GM12878 (cell line): Measurements from ENCODE around the gene ENPP1. TPM values are rescaled to one million over a fixed set of nuclear protein-coding genes. Genes with fewer than 3 reads are reported as not detected.

Experiments used
- ATAC-seq: fragments of 200-7000 bp; cut with Tn5 transposase; 3 replicates; pipeline ENCODE4 v1.9.1; 2020; ENCODE audit warnings: mild to moderate bottlenecking, moderate library complexity
- BruUV-seq: library from RNA; stranded (reverse); fragments of 400-500 nt; replicated peaks from 2 replicates; lab custom pipeline; 2021; lab: Mats Ljungman, UMichigan
- CTCF ChIA-PET: fragments of 300-600 bp; sonication (Branson Sonifier 250); formaldehyde crosslinking; extraction: SDS; loops from one replicate; lab custom pipeline; 2021; ENCODE audit warnings: inconsistent platforms; lab: Yijun Ruan, JAX
- POLR2A ChIA-PET: fragments of 350-600 bp; formaldehyde crosslinking; extraction: SDS; loops from one replicate; lab custom pipeline; 2021; ENCODE audit warnings: inconsistent platforms; lab: Charles Lee
- RAD21 ChIA-PET: fragments of 300-600 bp; sonication (Branson Sonifier 250); formaldehyde crosslinking; loops from one replicate; lab custom pipeline; 2023; ENCODE audit warnings: antibody characterized with exemption; ENCODE audit not compliant: unreplicated experiment; lab: Charles Lee
- SMC1A ChIA-PET: fragments of 300-600 bp; sonication (Branson Sonifier 250); formaldehyde crosslinking; loops from one replicate; lab custom pipeline; 2023; ENCODE audit not compliant: unreplicated experiment, uncharacterized antibody; lab: Charles Lee
- DNase-seq: peaks from one replicate; pipeline ENCODE4 v3.0.0-alpha.2; 2011; ENCODE audit warnings: low read depth, low spot score
- FAIRE-seq: peaks from 3 replicates; lab custom pipeline; 2011; peaks lifted over from hg19 to GRCh38; lab: Jason Lieb, UNC
- H2AFZ ChIP-seq: 2 replicates; pipeline ENCODE4 v1.6.0; 2011; ENCODE audit warnings: low read depth, low read length, control low read depth; ENCODE audit not compliant: control insufficient read depth
- H3K27ac ChIP-seq: 2 replicates; pipeline ENCODE4 v1.5.1; 2011; ENCODE audit warnings: control low read depth; ENCODE audit not compliant: control insufficient read depth, insufficient read depth
- H3K27me3 ChIP-seq, 2 experiments: replicated peaks in 1 of 2; 2 replicates each; pipeline versions ENCODE4 v1.6.0 to v1.6.1; 2011; ENCODE audit warnings: low read length in 1 of 2; ENCODE audit not compliant: control insufficient read depth in 2 of 2, insufficient read depth in 2 of 2
- H3K36me3 ChIP-seq, 2 experiments: 2 replicates each; pipeline ENCODE4 v1.5.1; 2011; ENCODE audit warnings: low read length in 1 of 2; ENCODE audit not compliant: control insufficient read depth in 2 of 2, insufficient read depth in 2 of 2
- H3K4me1 ChIP-seq: 2 replicates; pipeline ENCODE4 v1.6.1; 2011; ENCODE audit warnings: mild to moderate bottlenecking, low read length, moderate library complexity, mixed read lengths; ENCODE audit not compliant: control insufficient read depth, insufficient read depth
- H3K4me2 ChIP-seq: 2 replicates; pipeline ENCODE4 v1.6.0; 2011; ENCODE audit warnings: control low read depth; ENCODE audit not compliant: control insufficient read depth, insufficient read depth
- H3K4me3 ChIP-seq: fragments of 200-600 bp; sonication (generic); 2 replicates; pipeline ENCODE4 v1.5.1; 2016
- H3K79me2 ChIP-seq: 2 replicates; pipeline ENCODE4 v1.6.0; 2011; ENCODE audit warnings: low read length; ENCODE audit not compliant: control insufficient read depth, insufficient read depth
- H3K9ac ChIP-seq: 2 replicates; pipeline ENCODE4 v1.8.0; 2011; ENCODE audit warnings: low read length, control low read depth, mixed read lengths; ENCODE audit not compliant: control insufficient read depth, insufficient read depth
- H3K9me3 ChIP-seq: replicated peaks from 3 replicates; pipeline ENCODE4 v1.5.1; 2011; ENCODE audit warnings: mild to moderate bottlenecking, low read length; ENCODE audit not compliant: control insufficient read depth, insufficient read depth
- H4K20me1 ChIP-seq: 2 replicates; pipeline ENCODE4 v1.6.0; 2011; ENCODE audit not compliant: control insufficient read depth, insufficient read depth
- CHD4 ChIP-seq: fragments of 200-600 bp; sonication (generic); IDR thresholded peaks from 2 replicates; pipeline ENCODE4 v1.6.1; 2016; ENCODE audit warnings: mild to moderate bottlenecking
- CREM ChIP-seq: IDR thresholded peaks from 2 replicates; pipeline ENCODE4 v1.6.1; 2014; ENCODE audit warnings: antibody characterized with exemption, low read depth
- ETV6 ChIP-seq, 2 experiments: fragments of 450-650 bp in 1 of 2; IDR thresholded peaks in 1 of 2; conservative IDR thresholded peaks in 1 of 2; 2 replicates each; pipeline ENCODE4 v1.6.1; 2014; ENCODE audit warnings: antibody characterized with exemption in 1 of 2, borderline replicate concordance in 1 of 2, low read depth in 1 of 2, mild to moderate bottlenecking in 1 of 2, moderate library complexity in 1 of 2
- MEF2A ChIP-seq: IDR thresholded peaks from 2 replicates; pipeline ENCODE4 v1.6.1; 2011; ENCODE audit warnings: low read depth, mild to moderate bottlenecking, low read length, moderate library complexity; ENCODE audit not compliant: insufficient read depth
- MEF2B ChIP-seq: fragments of 450-650 bp; IDR thresholded peaks from 2 replicates; pipeline ENCODE4 v1.6.1; 2018; ENCODE audit warnings: mild to moderate bottlenecking, moderate library complexity; ENCODE audit not compliant: partially characterized antibody, poor library complexity, severe bottlenecking
- NFYB ChIP-seq: IDR thresholded peaks from 2 replicates; pipeline ENCODE4 v1.6.1; 2011; ENCODE audit warnings: low read depth, mild to moderate bottlenecking, low read length, improper control_type of control experiment, moderate library complexity; ENCODE audit not compliant: insufficient read depth
- NR2C2 ChIP-seq: IDR thresholded peaks from 2 replicates; pipeline ENCODE4 v1.6.1; 2011; ENCODE audit warnings: borderline replicate concordance, low read depth; ENCODE audit not compliant: control insufficient read depth, insufficient read length
- POLR2A ChIP-seq: IDR thresholded peaks from 2 replicates; pipeline ENCODE4 v1.6.1; 2011; ENCODE audit warnings: low read depth, mild to moderate bottlenecking, low read length
- POLR2AphosphoS2 ChIP-seq: IDR thresholded peaks from 2 replicates; pipeline ENCODE4 v1.6.1; 2011; ENCODE audit warnings: low read depth, mild to moderate bottlenecking, low read length, improper control_type of control experiment, moderate library complexity
- SMAD1 ChIP-seq: fragments of 450-650 bp; IDR thresholded peaks from 2 replicates; pipeline ENCODE4 v1.6.1; 2018; ENCODE audit warnings: mild to moderate bottlenecking, low read depth; ENCODE audit not compliant: partially characterized antibody
- SRF ChIP-seq, 2 experiments: IDR thresholded peaks; 2 replicates each; pipeline ENCODE4 v1.6.1; 2011; ENCODE audit warnings: low read depth in 2 of 2, low read length in 2 of 2, mild to moderate bottlenecking in 1 of 2, moderate library complexity in 1 of 2
- TBL1XR1 ChIP-seq: IDR thresholded peaks from 2 replicates; pipeline ENCODE4 v1.6.1; 2012; ENCODE audit warnings: low read depth, low read length, improper control_type of control experiment
- WGBS: methylation state at CpG from one replicate; pipeline ENCODE4 v1.1.6; 2016; ENCODE audit warnings: low lambda C conversion rate; ENCODE audit not compliant: insufficient replicate concordance, insufficient coverage; ENCODE audit errors: missing lambda C conversion rate; 5-methylcytosine and 5-hydroxymethylcytosine counted together
- in situ Hi-C: fragments of 300-500 bp; cut with MboI; formaldehyde crosslinking; loops from 9 replicates; pipeline ENCODE4 v1.14.3; 2018; ENCODE audit warnings: mixed read lengths
- intact Hi-C: fragments of 100-400 bp; cut with micrococcal nuclease; formaldehyde crosslinking; loops from one replicate; pipeline ENCODE4 v1.14.2; 2022; ENCODE audit not compliant: unreplicated experiment
- polyA plus RNA-seq, 11 experiments: library from polyadenylated mRNA; depleted of rRNA in 4 of 11; unstranded in 6 of 11; stranded (reverse) in 5 of 11; fragments of >200 nt; fragmentation: Nextera tagmentation in 4 of 11; fragmentation: Illumina TruSeq in 1 of 11; extraction: Ambion mirVana in 4 of 11; extraction: Trizol in 1 of 11; gene quantifications; 1 replicate in 1 of 11; 2 replicates in 10 of 11; pipeline versions ENCODE4 v1.2.1 to v1.2.3, GENCODE V29; 2011 to 2016; ENCODE audit warnings: inconsistent platforms in 2 of 11, missing spikeins in 2 of 11, low read depth in 1 of 11
- total RNA-seq, 4 experiments: library from RNA; depleted of rRNA in 3 of 4; stranded (reverse); fragments of >200 nt in 3 of 4; fragmentation: Illumina TruSeq in 1 of 4; extraction: Trizol in 1 of 4; gene quantifications; 2 replicates each; pipeline versions ENCODE4 v1.2.1 to v1.2.3, GENCODE V29; 2013 to 2021
- TF ChIP-seq, protein P1 (sequence below): fragments of 150-350 bp; IDR thresholded peaks from 2 replicates; pipeline ENCODE4 v1.6.1; 2014; ENCODE audit warnings: mild to moderate bottlenecking, low read depth, low read length
- TF ChIP-seq, protein P2 (sequence below): IDR thresholded peaks from 2 replicates; pipeline ENCODE4 v1.6.1; 2012; ENCODE audit warnings: low read depth, low read length, improper control_type of control experiment
- TF ChIP-seq, protein P3 (sequence below): IDR thresholded peaks from 2 replicates; pipeline ENCODE4 v1.6.1; 2011; ENCODE audit warnings: low read depth, mild to moderate bottlenecking, low read length, moderate library complexity, borderline replicate concordance; ENCODE audit errors: extremely low read depth

ENPP1 gene
- total and polyA plus RNA-seq, 10 of the 15 experiments (the other 5 are each of a cell fraction or from before 2014, with no cell fraction given): 0.03 to 0.05 TPM; not detected in 8

DNA sequence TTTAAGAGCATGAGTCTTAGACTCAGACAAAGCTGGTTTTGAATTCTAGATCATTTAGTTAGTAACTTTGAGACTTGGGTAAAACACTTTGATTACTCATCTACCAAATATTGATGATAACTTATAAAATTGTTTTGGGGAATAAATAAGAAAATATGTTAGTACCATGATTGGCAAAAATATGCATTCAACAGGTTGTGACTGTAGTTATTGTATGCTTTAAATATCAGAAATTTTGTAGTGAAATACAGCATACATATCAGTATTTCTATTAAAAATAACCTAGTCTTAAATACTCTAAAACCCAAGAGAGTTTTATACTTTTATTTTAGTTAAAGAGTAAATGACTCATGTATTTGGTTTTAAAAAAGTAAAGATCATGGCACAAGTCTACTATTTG is 68.7 kb downstream of the ENPP1 start:
- Histone ChIP-seq H3K9me3 (no peaks in the 10 kb centered on the region), H3K27ac (no peak overlapping the region), H3K36me3 (no peaks in the 10 kb centered on the region), H3K4me3 (no peak overlapping the region), H4K20me1 (no peaks in the 10 kb centered on the region), H3K27me3 (no peaks in the 10 kb centered on the region), H3K9ac (no peak overlapping the region), H2AFZ (no peak overlapping the region), H3K4me2 (no peak overlapping the region), H3K4me1 (no peaks in the 10 kb centered on the region), H3K79me2 (no peaks in the 10 kb centered on the region)
- no TSS peak for BruUV-seq
- in situ Hi-C loops (no loop called here), intact Hi-C loops (no loop called here)
- RAD21 ChIA-PET: no interaction called here
- TF ChIP-seq TBL1XR1 (no peak), ETV6 (conservative IDR thresholded peaks at IDR 0.05 in 1 of 2, IDR thresholded peaks at IDR 0.05 in 1 of 2; ENCODE audit: borderline replicate concordance in 1 of 2, low read depth in 1 of 2) (no peak)
- TF ChIP-seq, protein P1, sequence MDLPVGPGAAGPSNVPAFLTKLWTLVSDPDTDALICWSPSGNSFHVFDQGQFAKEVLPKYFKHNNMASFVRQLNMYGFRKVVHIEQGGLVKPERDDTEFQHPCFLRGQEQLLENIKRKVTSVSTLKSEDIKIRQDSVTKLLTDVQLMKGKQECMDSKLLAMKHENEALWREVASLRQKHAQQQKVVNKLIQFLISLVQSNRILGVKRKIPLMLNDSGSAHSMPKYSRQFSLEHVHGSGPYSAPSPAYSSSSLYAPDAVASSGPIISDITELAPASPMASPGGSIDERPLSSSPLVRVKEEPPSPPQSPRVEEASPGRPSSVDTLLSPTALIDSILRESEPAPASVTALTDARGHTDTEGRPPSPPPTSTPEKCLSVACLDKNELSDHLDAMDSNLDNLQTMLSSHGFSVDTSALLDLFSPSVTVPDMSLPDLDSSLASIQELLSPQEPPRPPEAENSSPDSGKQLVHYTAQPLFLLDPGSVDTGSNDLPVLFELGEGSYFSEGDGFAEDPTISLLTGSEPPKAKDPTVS: no peak
- DNase-seq (no peak), ATAC-seq (no peak), FAIRE-seq (no peak)
- CTCF ChIA-PET: no interaction called here
- POLR2A ChIA-PET: no interaction called here
- SMC1A ChIA-PET: no interaction called here

DNA sequence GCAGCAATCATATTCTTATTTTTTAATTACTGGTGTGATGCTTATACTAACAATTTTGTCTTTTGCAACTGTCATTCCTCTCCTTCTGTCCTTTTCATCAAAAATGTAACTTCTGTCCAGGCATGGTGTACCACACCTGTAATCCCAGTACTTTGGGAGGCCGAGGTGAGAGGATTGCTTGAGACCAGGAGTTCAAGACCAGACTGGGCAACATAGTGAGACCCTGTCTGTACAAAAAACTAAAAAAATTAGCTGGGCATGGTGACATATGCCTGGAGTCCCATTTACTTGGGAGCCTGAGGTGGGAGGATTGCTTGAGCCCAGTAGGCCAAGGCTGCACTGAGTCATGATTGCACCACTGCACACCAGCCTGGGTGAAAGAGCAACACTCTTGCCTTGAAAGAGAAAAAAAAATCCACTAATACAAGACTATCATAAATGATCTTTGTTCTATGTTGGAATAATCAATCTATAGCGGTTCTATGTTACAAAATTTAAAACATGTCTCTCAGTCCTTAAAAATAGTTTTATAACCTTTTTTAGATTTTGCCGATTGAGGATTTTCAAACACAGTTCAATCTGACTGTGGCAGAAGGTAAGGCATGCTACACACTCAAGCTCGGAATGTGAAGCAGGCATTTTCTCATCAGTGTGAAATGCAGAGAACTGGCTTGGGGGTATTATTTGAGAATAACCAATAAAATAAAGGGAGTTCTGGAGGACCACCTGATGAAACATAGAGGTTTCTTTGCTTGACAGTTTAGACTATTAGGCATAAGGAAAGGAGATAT is 70.4 kb downstream of the ENPP1 start:
- no TSS peak for BruUV-seq
- intact Hi-C loops (no loop called here), in situ Hi-C loops (no loop called here)
- ChIA-PET SMC1A (no interaction called here), CTCF (no interaction called here), RAD21 (no interaction called here), POLR2A (no interaction called here)
- no peaks in the 10 kb centered on the region for H3K4me1 ChIP-seq
- no peak overlapping the region for H3K27ac ChIP-seq
- 33% methylated on average over 4 of the region's 4 CpGs for WGBS
- no peak overlapping the region for H3K4me2 ChIP-seq
- no peaks in the 10 kb centered on the region for H3K79me2 ChIP-seq
- FAIRE-seq (no peak), DNase-seq (no peak), ATAC-seq (no peak)
- H2AFZ ChIP-seq: no peak overlapping the region
- H3K36me3 ChIP-seq: no peaks in the 10 kb centered on the region
- H3K9me3 ChIP-seq: no peaks in the 10 kb centered on the region
- H3K27me3 ChIP-seq: no peaks in the 10 kb centered on the region
- no peak overlapping the region for H3K4me3 ChIP-seq
- no peak overlapping the region for H3K9ac ChIP-seq
- no peaks in the 10 kb centered on the region for H4K20me1 ChIP-seq
- TF ChIP-seq POLR2A: no peak
- no peak for TF ChIP-seq CHD4
- no peak for TF ChIP-seq SRF (IDR thresholded peaks at IDR 0.05; ENCODE audit: low read depth in 2 of 2, low read length in 2 of 2)
- TF ChIP-seq CREM: no peak
- TF ChIP-seq NR2C2: no peak
- no peak for TF ChIP-seq MEF2B
- no peak for TF ChIP-seq POLR2AphosphoS2
- no peak for TF ChIP-seq SMAD1
- no peak for TF ChIP-seq NFYB
- TF ChIP-seq, protein P2, sequence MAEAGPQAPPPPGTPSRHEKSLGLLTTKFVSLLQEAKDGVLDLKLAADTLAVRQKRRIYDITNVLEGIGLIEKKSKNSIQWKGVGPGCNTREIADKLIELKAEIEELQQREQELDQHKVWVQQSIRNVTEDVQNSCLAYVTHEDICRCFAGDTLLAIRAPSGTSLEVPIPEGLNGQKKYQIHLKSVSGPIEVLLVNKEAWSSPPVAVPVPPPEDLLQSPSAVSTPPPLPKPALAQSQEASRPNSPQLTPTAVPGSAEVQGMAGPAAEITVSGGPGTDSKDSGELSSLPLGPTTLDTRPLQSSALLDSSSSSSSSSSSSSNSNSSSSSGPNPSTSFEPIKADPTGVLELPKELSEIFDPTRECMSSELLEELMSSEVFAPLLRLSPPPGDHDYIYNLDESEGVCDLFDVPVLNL: no peak
- TF ChIP-seq MEF2A: no peak
- TF ChIP-seq, protein P3, sequence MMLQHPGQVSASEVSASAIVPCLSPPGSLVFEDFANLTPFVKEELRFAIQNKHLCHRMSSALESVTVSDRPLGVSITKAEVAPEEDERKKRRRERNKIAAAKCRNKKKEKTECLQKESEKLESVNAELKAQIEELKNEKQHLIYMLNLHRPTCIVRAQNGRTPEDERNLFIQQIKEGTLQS: no peak
